Nephron progenitor cell (in vitro differentiated cells): ENCODE measurements around the gene HGF.

Experiments used
- DNase-seq: peaks from one replicate; pipeline ENCODE4 v3.0.0; 2021
- H3K27ac Mint-ChIP-seq: 2 replicates; pipeline ENCODE4 v1.8.0; 2021; ENCODE audit warnings: mild to moderate bottlenecking, moderate library complexity, mixed read lengths
- H3K27me3 Mint-ChIP-seq: 2 replicates; pipeline ENCODE4 v1.8.0; 2021; ENCODE audit warnings: mild to moderate bottlenecking, low read depth, mixed read lengths; ENCODE audit not compliant: poor library complexity
- H3K36me3 Mint-ChIP-seq: 2 replicates; pipeline ENCODE4 v1.8.0; 2021; ENCODE audit warnings: low read depth, mixed read lengths
- H3K4me1 Mint-ChIP-seq: 2 replicates; pipeline ENCODE4 v1.8.0; 2021; ENCODE audit warnings: mixed read lengths
- H3K4me3 Mint-ChIP-seq: 2 replicates; pipeline ENCODE4 v1.8.0; 2021; ENCODE audit warnings: mild to moderate bottlenecking, moderate library complexity, mixed read lengths
- H3K9me3 Mint-ChIP-seq: 2 replicates; pipeline ENCODE4 v1.8.0; 2021; ENCODE audit warnings: mild to moderate bottlenecking, moderate library complexity, mixed read lengths
- CTCF ChIP-seq: fragments of 200-600 bp; sonication (generic); IDR thresholded peaks from 2 replicates; pipeline ENCODE4 v1.5.0; 2021; ENCODE audit warnings: antibody characterized with exemption

Gene HGF

GRCh38 chr7:81789406-81790119, 19.7 kb upstream of the HGF start:
- Mint-ChIP-seq H3K4me1 (peaks cover 22% of the 10 kb centered on the region), H3K27me3 (no peaks in the 10 kb centered on the region), H3K4me3 (no peak overlapping the region), H3K27ac (peak overlapping the region; percentile 58), H3K9me3 (no peaks in the 10 kb centered on the region), H3K36me3 (no peaks in the 10 kb centered on the region)
- no peak for TF ChIP-seq CTCF
- DNase-seq: no peak

GRCh38 chr7:81788246-81788645, 18.4 kb upstream of the HGF start:
- Mint-ChIP-seq H3K4me1 (peaks cover 15% of the 10 kb centered on the region), H3K27ac (no peak overlapping the region), H3K9me3 (no peaks in the 10 kb centered on the region), H3K4me3 (no peak overlapping the region), H3K36me3 (no peaks in the 10 kb centered on the region), H3K27me3 (no peaks in the 10 kb centered on the region)
- DNase-seq: no peak
- TF ChIP-seq CTCF: no peak

- Mint-ChIP-seq H3K27ac (no peak overlapping the region), H3K9me3 (no peaks in the 10 kb centered on the region), H3K27me3 (no peaks in the 10 kb centered on the region), H3K36me3 (no peaks in the 10 kb centered on the region), H3K4me1 (peaks cover 8% of the 10 kb centered on the region), H3K4me3 (no peak overlapping the region)
- TF ChIP-seq CTCF: no peak
- no peak for DNase-seq
Measured at GRCh38 chr7:81783818-81784217, 14.0 kb upstream of the HGF start.

GRCh38 chr7:81780914-81781693, 11.3 kb upstream of the HGF start:
- no peak overlapping the region for H3K4me3 Mint-ChIP-seq
- H3K27me3 Mint-ChIP-seq: no peaks in the 10 kb centered on the region
- H3K4me1 Mint-ChIP-seq: peaks cover 8% of the 10 kb centered on the region
- no peak for TF ChIP-seq CTCF
- no peaks in the 10 kb centered on the region for H3K36me3 Mint-ChIP-seq
- no peaks in the 10 kb centered on the region for H3K9me3 Mint-ChIP-seq
- no peak overlapping the region for H3K27ac Mint-ChIP-seq
- no peak for DNase-seq

- Mint-ChIP-seq H3K36me3 (no peaks in the 10 kb centered on the region), H3K9me3 (no peaks in the 10 kb centered on the region), H3K27ac (no peak overlapping the region), H3K4me3 (no peak overlapping the region), H3K4me1 (peaks cover 8% of the 10 kb centered on the region), H3K27me3 (no peaks in the 10 kb centered on the region)
- no peak for DNase-seq
- no peak for TF ChIP-seq CTCF
Measured at GRCh38 chr7:81779706-81780105, 9.9 kb upstream of the HGF start.
